Hepatocyte (in vitro differentiated cells): Measurements from ENCODE around the gene MIER1. TPM values are rescaled to one million over a fixed set of nuclear protein-coding genes. Genes with fewer than 3 reads are reported as not detected.

ENCODE experiments used
- DNase-seq: peaks from one replicate; pipeline ENCODE4 v3.0.0-alpha.2; 2016; ENCODE audit warnings: low spot score
- H2AFZ ChIP-seq: fragments of 200-600 bp; sonication (generic); 2 replicates; pipeline ENCODE4 v1.6.0; 2016; ENCODE audit warnings: antibody characterized with exemption, mild to moderate bottlenecking
- H3K27ac ChIP-seq: fragments of 200-600 bp; sonication (generic); 2 replicates; pipeline ENCODE4 v1.5.1; 2016; ENCODE audit warnings: mild to moderate bottlenecking
- H3K27me3 ChIP-seq: fragments of 200-600 bp; sonication (generic); 2 replicates; pipeline ENCODE4 v1.6.1; 2016
- H3K36me3 ChIP-seq: fragments of 200-600 bp; sonication (generic); replicated peaks from 2 replicates; pipeline ENCODE4 v1.5.1; 2016; ENCODE audit warnings: low read depth; ENCODE audit not compliant: insufficient read depth
- H3K4me1 ChIP-seq: fragments of 200-600 bp; sonication (generic); 2 replicates; pipeline ENCODE4 v1.5.1; 2016; ENCODE audit warnings: mild to moderate bottlenecking, moderate library complexity; ENCODE audit not compliant: insufficient read depth
- H3K4me2 ChIP-seq: fragments of 200-600 bp; sonication (generic); 2 replicates; pipeline ENCODE4 v1.6.0; 2016
- H3K4me3 ChIP-seq: fragments of 200-600 bp; sonication (generic); 2 replicates; pipeline ENCODE4 v1.5.1; 2016; ENCODE audit warnings: mild to moderate bottlenecking
- H3K79me2 ChIP-seq: fragments of 200-600 bp; sonication (generic); 2 replicates; pipeline ENCODE4 v1.6.0; 2017; ENCODE audit warnings: mild to moderate bottlenecking
- H3K9me2 ChIP-seq: fragments of 200-600 bp; sonication (generic); replicated peaks from 2 replicates; pipeline ENCODE4 v1.6.0; 2017; ENCODE audit warnings: mild to moderate bottlenecking; ENCODE audit not compliant: insufficient read depth
- H3K9me3 ChIP-seq: fragments of 200-600 bp; sonication (generic); 2 replicates; pipeline ENCODE4 v1.5.1; 2016; ENCODE audit warnings: low read depth, mild to moderate bottlenecking
- H4K20me1 ChIP-seq: fragments of 200-600 bp; sonication (generic); 2 replicates; pipeline ENCODE4 v1.6.0; 2016; ENCODE audit warnings: mild to moderate bottlenecking; ENCODE audit not compliant: insufficient read depth, poor library complexity, severe bottlenecking
- CTCF ChIP-seq: fragments of 200-600 bp; sonication (generic); IDR thresholded peaks from 2 replicates; pipeline ENCODE4 v1.5.1; 2016; ENCODE audit warnings: antibody characterized with exemption, mild to moderate bottlenecking; ENCODE audit not compliant: poor library complexity
- EZH2 ChIP-seq: fragments of 200-600 bp; sonication (generic); IDR thresholded peaks from 2 replicates; pipeline ENCODE4 v1.6.1; 2016; ENCODE audit warnings: antibody characterized with exemption, mild to moderate bottlenecking, borderline replicate concordance
- EZH2phosphoT487 ChIP-seq: fragments of 200-600 bp; sonication (generic); IDR thresholded peaks from one replicate; pipeline ENCODE4 v1.6.1; 2018; ENCODE audit warnings: antibody characterized with exemption, mild to moderate bottlenecking, low read depth, moderate library complexity; ENCODE audit not compliant: unreplicated experiment, severe bottlenecking
- WGBS: methylation state at CpG from one replicate; pipeline ENCODE4 v1.1.6; 2016; ENCODE audit warnings: low lambda C conversion rate; ENCODE audit errors: missing lambda C conversion rate; 5-methylcytosine and 5-hydroxymethylcytosine counted together
- polyA plus RNA-seq: library from polyadenylated mRNA; unstranded; fragments of >200 nt; fragmentation: Nextera tagmentation; extraction: Ambion mirVana; gene quantifications from 2 replicates; pipeline ENCODE4 v1.2.1, GENCODE V29; 2016
- total RNA-seq: library from RNA; depleted of rRNA; stranded (reverse); fragments of >200 nt; gene quantifications from 2 replicates; pipeline ENCODE4 v1.2.3, GENCODE V29; 2014

The MIER1 gene
- total and polyA plus RNA-seq, 2 experiments from 2014 or later = 19.3 to 42.2 TPM

GRCh38 chr1:66993076-66993475 is 68.3 kb downstream of the MIER1 start:
- Histone ChIP-seq H3K9me3 (no peaks in the 10 kb centered on the region), H3K27me3 (no peaks in the 10 kb centered on the region), H3K4me3 (no peak overlapping the region), H3K79me2 (no peaks in the 10 kb centered on the region), H2AFZ (no peak overlapping the region), H3K4me2 (no peak overlapping the region), H3K4me1 (no peaks in the 10 kb centered on the region), H3K27ac (no peak overlapping the region), H3K36me3 (no peaks in the 10 kb centered on the region), H3K9me2 (no peaks in the 10 kb centered on the region), H4K20me1 (no peaks in the 10 kb centered on the region)
- no peak for TF ChIP-seq EZH2phosphoT487
- no peak for TF ChIP-seq EZH2
- 89% methylated on average over 3 of the region's 3 CpGs for WGBS
- no peak for DNase-seq

GRCh38 chr1:66996018-66996682 is 71.4 kb downstream of the MIER1 start:
- Histone ChIP-seq H4K20me1 (no peaks in the 10 kb centered on the region), H3K4me1 (no peaks in the 10 kb centered on the region), H3K9me2 (no peaks in the 10 kb centered on the region), H3K4me2 (no peak overlapping the region), H3K27ac (no peak overlapping the region), H3K4me3 (no peak overlapping the region), H2AFZ (no peak overlapping the region), H3K9me3 (no peaks in the 10 kb centered on the region), H3K27me3 (no peaks in the 10 kb centered on the region), H3K79me2 (no peaks in the 10 kb centered on the region), H3K36me3 (no peaks in the 10 kb centered on the region)
- TF ChIP-seq CTCF = peak; percentile 85
- TF ChIP-seq EZH2 = no peak
- peak; percentile 76 for DNase-seq
- WGBS = 83% methylated on average over 7 of the region's 7 CpGs

DNA sequence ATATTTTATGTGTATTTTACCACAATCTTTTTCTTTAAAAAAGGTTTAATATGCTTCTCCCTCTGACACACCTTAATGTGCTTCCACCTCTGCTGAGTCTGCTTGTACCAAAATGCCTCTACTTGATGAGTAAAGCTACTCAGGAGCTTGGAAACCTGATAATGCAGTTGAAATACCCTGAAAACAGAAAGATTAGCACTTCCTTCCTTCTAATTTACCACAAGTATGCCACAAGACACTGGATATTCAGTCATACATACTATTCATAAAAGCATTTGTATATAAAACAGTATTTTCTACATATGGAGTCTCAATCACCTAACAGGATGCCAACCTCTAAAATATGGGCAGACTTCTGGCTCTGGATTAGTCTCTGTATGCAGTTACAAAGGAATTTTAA is 74.2 kb downstream of the MIER1 start:
- TF ChIP-seq EZH2phosphoT487 = no peak
- no peaks in the 10 kb centered on the region for H3K4me1 ChIP-seq
- H3K27ac ChIP-seq = no peak overlapping the region

DNA sequence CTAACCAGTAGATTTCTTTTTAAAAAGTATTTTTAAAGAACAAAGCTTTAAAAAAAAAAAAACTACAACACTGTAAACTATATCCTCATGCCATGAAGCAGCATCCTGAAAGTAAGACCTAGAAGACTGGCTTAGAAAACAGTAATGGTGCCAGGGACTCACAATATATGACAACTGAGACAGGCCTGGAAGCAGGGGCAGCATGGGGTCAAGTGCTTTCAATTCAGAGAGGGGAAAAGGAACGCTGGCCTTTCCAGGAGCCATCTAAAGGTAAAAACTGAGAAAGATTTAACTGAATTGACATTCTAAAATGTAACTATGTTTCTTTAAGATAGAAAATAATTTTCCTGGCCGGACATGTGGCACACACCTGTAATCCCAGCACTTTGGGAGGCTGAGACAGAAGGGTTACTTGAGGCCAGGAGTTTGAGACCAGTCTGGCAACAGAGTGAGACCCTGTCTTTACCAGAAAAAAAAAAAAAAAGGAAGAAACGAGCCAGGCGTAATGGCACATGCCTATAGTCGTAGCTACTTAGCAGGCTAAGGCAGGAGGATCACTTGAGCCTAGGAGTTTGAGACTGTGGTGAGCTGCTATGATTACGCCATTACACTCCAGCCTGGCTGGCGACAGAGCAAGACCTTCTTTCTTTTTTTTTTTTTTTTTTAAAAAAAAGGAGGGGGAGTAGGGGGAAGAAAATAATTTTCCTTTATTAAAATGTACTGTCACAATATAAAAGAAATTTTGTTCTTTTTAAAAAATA is 75.0 kb downstream of the MIER1 start:
- no peak overlapping the region for H2AFZ ChIP-seq
- no peaks in the 10 kb centered on the region for H3K9me2 ChIP-seq
- TF ChIP-seq EZH2 (no peak), EZH2phosphoT487 (no peak), CTCF (no peak)
- no peak overlapping the region for H3K4me2 ChIP-seq
- H3K27ac ChIP-seq = peak overlapping the region; percentile 34
- H3K4me3 ChIP-seq = no peak overlapping the region
- no peak for DNase-seq
- no peaks in the 10 kb centered on the region for H3K9me3 ChIP-seq
- no peaks in the 10 kb centered on the region for H3K4me1 ChIP-seq
- H3K79me2 ChIP-seq = no peaks in the 10 kb centered on the region
- WGBS = 83% methylated on average over 7 of the region's 7 CpGs
- H3K27me3 ChIP-seq = no peaks in the 10 kb centered on the region
- no peaks in the 10 kb centered on the region for H4K20me1 ChIP-seq
- H3K36me3 ChIP-seq = no peaks in the 10 kb centered on the region

More for the DNA sequence above, 74.2 kb downstream of the MIER1 start:
- Histone ChIP-seq H3K4me2 (no peak overlapping the region), H3K27me3 (no peaks in the 10 kb centered on the region), H3K79me2 (no peaks in the 10 kb centered on the region), H3K9me3 (no peaks in the 10 kb centered on the region), H3K36me3 (no peaks in the 10 kb centered on the region), H4K20me1 (no peaks in the 10 kb centered on the region), H3K4me3 (no peak overlapping the region), H2AFZ (no peak overlapping the region), H3K9me2 (no peaks in the 10 kb centered on the region)
- no peak for DNase-seq
